Upper lobe of left lung (tissue), 6 donors: Measurements from ENCODE around the gene ALDH9A1. TPM values are rescaled to one million over a fixed set of nuclear protein-coding genes. Genes with fewer than 3 reads are reported as not detected.

ENCODE experiments used
- ATAC-seq, 2 donors: fragments of 200-7000 bp; cut with Tn5 transposase; one replicate each; pipeline ENCODE4 v1.9.1; 2022; ENCODE audit warnings: mild to moderate bottlenecking in 2 of 2, moderate library complexity in 2 of 2; ENCODE audit not compliant: low FRiP score in 2 of 2
- DNase-seq, 2 donors: peaks; one replicate each; pipeline ENCODE4 v3.0.0-alpha.2; 2019 to 2020
- H3K27ac ChIP-seq, 4 donors: fragments of 200-600 bp; sonication (generic); one replicate each; pipeline ENCODE4 v1.5.1; 2016 to 2019
- H3K27me3 ChIP-seq, 4 donors: fragments of 200-600 bp; sonication (generic); one replicate each; pipeline ENCODE4 v1.5.1; 2017 to 2019
- H3K36me3 ChIP-seq, 4 donors: fragments of 200-600 bp; sonication (generic); one replicate each; pipeline ENCODE4 v1.5.1; 2016 to 2019
- H3K4me1 ChIP-seq, 4 donors: fragments of 200-600 bp; sonication (generic); one replicate each; pipeline ENCODE4 v1.5.1; 2018 to 2019
- H3K4me3 ChIP-seq, 4 donors: fragments of 200-600 bp; sonication (generic); one replicate each; pipeline ENCODE4 v1.5.1; 2017 to 2019; ENCODE audit warnings: mild to moderate bottlenecking in 2 of 4, moderate library complexity in 1 of 4
- H3K9me3 ChIP-seq, 4 donors: fragments of 200-600 bp; sonication (generic); one replicate each; pipeline ENCODE4 v1.5.1; 2018 to 2019
- EP300 ChIP-seq, 4 donors: sonication (generic); formaldehyde crosslinking; IDR thresholded peaks; one replicate each; pipeline ENCODE4 v1.5.1; 2017; ENCODE audit warnings: antibody characterized with exemption in 4 of 4, control low read depth in 2 of 4
- POLR2A ChIP-seq, 4 donors: fragments of 450-650 bp; IDR thresholded peaks; one replicate each; pipeline ENCODE4 v1.5.1; 2016 to 2017; ENCODE audit warnings: antibody characterized with exemption in 4 of 4, mild to moderate bottlenecking in 2 of 4
- POLR2AphosphoS5 ChIP-seq, 2 donors: sonication (generic); formaldehyde crosslinking; IDR thresholded peaks; one replicate each; pipeline ENCODE4 v1.5.1; 2017; ENCODE audit warnings: antibody characterized with exemption in 2 of 2
- WGBS, 2 donors: methylation state at CpG; one replicate each; pipeline ENCODE4 v1.1.5; 2017 to 2018; 5-methylcytosine and 5-hydroxymethylcytosine counted together
- total RNA-seq, 6 donors: library from RNA; depleted of rRNA in 4 of 6; stranded (reverse); fragments of >200 nt in 4 of 6; gene quantifications; one replicate each; pipeline versions ENCODE4 v1.1.0 to v1.2.1, GENCODE V29; 2016 to 2021
- TF ChIP-seq, protein P1 (sequence below), 6 experiments: fragments of 450-650 bp in 4 of 6; fragments of 200-600 bp in 2 of 6; sonication (generic) in 2 of 6; IDR thresholded peaks; one replicate each; pipeline ENCODE4 v1.5.1; 2016 to 2019; ENCODE audit warnings: antibody characterized with exemption in 6 of 6
- donor health status: DM: no; HTN: no; CAD: no; lungs with moderate emphysema.
- donor health status: DM: no; HTN: yes; CAD: no; lungs with severe emphysema.

ALDH9A1 gene
- total RNA-seq, 6 donors from 2014 or later, result 29.3 to 64.1 (median 48.1) TPM

DNA sequence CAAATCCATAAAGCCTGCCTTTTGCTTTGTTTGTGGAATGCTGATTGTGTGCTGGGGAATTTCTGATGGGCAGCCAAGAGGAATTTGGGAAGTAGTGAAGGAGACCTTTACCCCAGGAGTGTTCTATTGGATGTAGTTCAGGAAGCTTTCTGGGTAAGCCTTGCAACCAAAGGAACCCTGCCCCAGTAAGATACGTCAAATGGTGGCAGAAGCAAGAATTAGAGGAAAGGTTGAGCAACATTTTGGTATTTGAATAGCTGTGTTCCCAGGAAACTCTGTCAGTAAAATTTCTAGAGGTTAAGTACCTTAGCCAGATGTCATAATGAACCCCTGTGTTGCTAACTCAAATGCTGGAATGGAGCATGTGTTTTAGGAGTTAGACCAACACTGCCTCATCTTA, 60.9 kb downstream of the ALDH9A1 start:
- Histone ChIP-seq H3K36me3 (peaks cover 0 to 12% (median 0%) of the 10 kb centered on the region in 4 donors), H3K27me3 (no peaks in the 10 kb centered on the region), H3K4me3 (no peak overlapping the region), H3K9me3 (no peaks in the 10 kb centered on the region), H3K27ac (peak overlapping the region; percentile 41 to 68 (median 68)), H3K4me1 (peaks cover 57 to 79% (median 70%) of the 10 kb centered on the region in 4 donors)
- 33 to 50% methylated on average over 1 of the region's 1 CpG for WGBS, 2 donors
- peak in 1 of 2 donors; percentile 39 for DNase-seq
- peak in 1 of 2 donors; percentile 22 for TF ChIP-seq POLR2AphosphoS5 (IDR thresholded peaks at IDR 0.05)
- no peak for TF ChIP-seq POLR2A (IDR thresholded peaks at IDR 0.05)
- TF ChIP-seq, protein P1, sequence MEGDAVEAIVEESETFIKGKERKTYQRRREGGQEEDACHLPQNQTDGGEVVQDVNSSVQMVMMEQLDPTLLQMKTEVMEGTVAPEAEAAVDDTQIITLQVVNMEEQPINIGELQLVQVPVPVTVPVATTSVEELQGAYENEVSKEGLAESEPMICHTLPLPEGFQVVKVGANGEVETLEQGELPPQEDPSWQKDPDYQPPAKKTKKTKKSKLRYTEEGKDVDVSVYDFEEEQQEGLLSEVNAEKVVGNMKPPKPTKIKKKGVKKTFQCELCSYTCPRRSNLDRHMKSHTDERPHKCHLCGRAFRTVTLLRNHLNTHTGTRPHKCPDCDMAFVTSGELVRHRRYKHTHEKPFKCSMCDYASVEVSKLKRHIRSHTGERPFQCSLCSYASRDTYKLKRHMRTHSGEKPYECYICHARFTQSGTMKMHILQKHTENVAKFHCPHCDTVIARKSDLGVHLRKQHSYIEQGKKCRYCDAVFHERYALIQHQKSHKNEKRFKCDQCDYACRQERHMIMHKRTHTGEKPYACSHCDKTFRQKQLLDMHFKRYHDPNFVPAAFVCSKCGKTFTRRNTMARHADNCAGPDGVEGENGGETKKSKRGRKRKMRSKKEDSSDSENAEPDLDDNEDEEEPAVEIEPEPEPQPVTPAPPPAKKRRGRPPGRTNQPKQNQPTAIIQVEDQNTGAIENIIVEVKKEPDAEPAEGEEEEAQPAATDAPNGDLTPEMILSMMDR (IDR thresholded peaks at IDR 0.05), result no peak
- peak in 1 of 4 donors; percentile 71 for TF ChIP-seq EP300 (IDR thresholded peaks at IDR 0.05)
- ATAC-seq, result peak; percentile 47 to 51

DNA sequence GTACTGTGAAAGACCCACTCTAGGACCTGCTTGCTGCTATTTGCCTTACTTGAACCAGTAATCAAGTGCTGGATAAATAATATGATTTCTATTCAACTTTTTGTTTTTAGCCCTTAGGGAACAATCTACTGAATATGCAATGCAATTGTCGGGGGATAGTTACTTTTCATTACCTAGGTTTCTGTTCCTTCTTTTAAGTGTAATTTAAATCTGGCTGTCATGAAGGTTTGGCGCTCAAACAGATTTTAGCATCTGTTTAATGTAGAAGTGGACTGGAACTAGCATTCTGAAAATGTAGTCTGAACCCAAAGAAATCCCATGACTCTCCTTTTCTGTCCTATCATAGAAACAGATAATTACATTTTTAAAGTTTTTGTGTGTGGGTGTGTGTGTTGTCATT, 62.5 kb downstream of the ALDH9A1 start:
- H3K4me3 ChIP-seq, result no peak overlapping the region
- H3K4me1 ChIP-seq, result peaks cover 58 to 68% (median 61%) of the 10 kb centered on the region in 4 donors
- H3K9me3 ChIP-seq, result no peaks in the 10 kb centered on the region
- ATAC-seq, result no peak
- 43 to 95% methylated on average over 2 of the region's 2 CpGs for WGBS, 2 donors
- no peak for TF ChIP-seq POLR2A (IDR thresholded peaks at IDR 0.05)
- TF ChIP-seq, protein P1 (IDR thresholded peaks at IDR 0.05), result no peak
- no peak for TF ChIP-seq EP300 (IDR thresholded peaks at IDR 0.05)
- no peak for TF ChIP-seq POLR2AphosphoS5 (IDR thresholded peaks at IDR 0.05)
- H3K36me3 ChIP-seq, result peaks cover 0 to 12% (median 0%) of the 10 kb centered on the region in 4 donors
- DNase-seq, result no peak
- H3K27me3 ChIP-seq, result no peaks in the 10 kb centered on the region
- H3K27ac ChIP-seq, result peak overlapping the region in 1 of 4 donors; percentile 68

DNA sequence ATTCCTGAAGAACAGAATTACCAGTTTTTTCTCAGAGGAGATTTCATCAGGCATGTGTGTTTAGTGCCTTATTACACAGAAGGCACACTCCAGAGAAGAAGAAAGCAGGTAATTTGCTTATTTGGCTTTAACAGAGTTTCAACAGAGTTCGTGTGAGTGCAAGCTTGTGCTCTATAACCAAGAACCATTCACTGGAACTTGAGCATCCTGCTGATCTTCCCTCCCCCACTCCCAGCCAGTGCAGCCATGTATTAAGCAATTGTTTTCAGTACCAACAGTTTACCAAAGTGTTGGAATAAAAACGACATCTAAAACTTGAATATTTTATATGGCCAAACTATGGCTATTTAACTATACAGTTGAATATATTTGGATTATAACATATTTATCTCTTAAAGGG, 63.0 kb downstream of the ALDH9A1 start:
- TF ChIP-seq POLR2A (IDR thresholded peaks at IDR 0.05) (no peak), EP300 (IDR thresholded peaks at IDR 0.05) (no peak), POLR2AphosphoS5 (IDR thresholded peaks at IDR 0.05) (no peak)
- TF ChIP-seq, protein P1 (IDR thresholded peaks at IDR 0.05), result no peak
- Histone ChIP-seq H3K27ac (peak overlapping the region in 2 of 4 donors; percentile 14 to 18), H3K4me1 (peaks cover 56 to 67% (median 59%) of the 10 kb centered on the region in 4 donors)

DNA sequence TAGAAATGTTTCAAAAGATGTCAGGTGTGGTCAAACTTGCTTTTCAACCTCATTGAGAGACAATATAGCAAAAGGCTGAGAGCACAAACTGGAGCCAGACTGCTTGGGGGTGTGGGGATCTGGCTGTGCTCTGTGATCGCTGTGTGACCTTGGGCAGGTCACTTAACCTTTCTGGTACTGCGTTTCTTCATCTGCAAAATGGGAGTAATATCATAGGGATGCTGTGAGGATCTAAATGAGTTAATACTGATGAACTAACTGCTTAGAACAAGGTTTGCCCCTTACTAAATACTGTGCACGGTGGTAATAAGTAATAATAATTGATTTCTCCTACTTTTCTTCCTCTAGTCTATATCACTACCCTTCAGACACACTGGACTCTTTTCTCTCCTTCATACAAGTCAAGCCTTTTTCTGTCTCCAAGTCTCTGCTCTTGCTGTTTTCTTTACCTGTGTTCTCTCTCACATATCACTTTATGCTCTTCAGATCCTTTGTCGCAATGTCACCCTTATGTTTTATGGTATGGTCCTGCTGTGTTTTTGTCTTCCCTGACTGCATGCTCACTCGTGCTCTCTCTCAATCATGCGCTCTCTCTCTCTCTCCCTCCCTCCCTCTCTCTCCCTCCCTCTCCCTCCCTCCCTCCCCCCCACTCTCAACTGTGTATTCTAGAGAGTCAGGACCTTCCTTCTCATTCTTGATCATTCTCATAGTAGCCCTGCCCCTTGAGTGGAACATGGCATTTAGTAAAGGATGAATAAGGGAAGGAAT, 64.0 kb downstream of the ALDH9A1 start:
- 74 to 79% methylated on average over 6 of the region's 6 CpGs for WGBS, 2 donors
- TF ChIP-seq, protein P1 (IDR thresholded peaks at IDR 0.05), result no peak
- TF ChIP-seq POLR2A (IDR thresholded peaks at IDR 0.05) (no peak), POLR2AphosphoS5 (IDR thresholded peaks at IDR 0.05) (no peak), EP300 (IDR thresholded peaks at IDR 0.05) (no peak)
- peak overlapping the region in 2 of 4 donors; percentile 14 to 18 for H3K27ac ChIP-seq
- ATAC-seq (no peak), DNase-seq (no peak)
- H3K4me1 ChIP-seq, result peaks cover 55 to 72% (median 64%) of the 10 kb centered on the region in 4 donors
- no peaks in the 10 kb centered on the region for H3K27me3 ChIP-seq
- peaks cover 0 to 7% (median 0%) of the 10 kb centered on the region in 4 donors for H3K36me3 ChIP-seq
- no peaks in the 10 kb centered on the region for H3K9me3 ChIP-seq
- no peak overlapping the region for H3K4me3 ChIP-seq

More for the DNA sequence above, 63.0 kb downstream of the ALDH9A1 start:
- 18 to 40% methylated on average over 2 of the region's 2 CpGs for WGBS, 2 donors
- no peak for ATAC-seq
- Histone ChIP-seq H3K4me3 (no peak overlapping the region), H3K9me3 (no peaks in the 10 kb centered on the region), H3K36me3 (peaks cover 0 to 12% (median 0%) of the 10 kb centered on the region in 4 donors), H3K27me3 (no peaks in the 10 kb centered on the region)
- DNase-seq, result peak in 1 of 2 donors; percentile 59
